Heart left ventricle (tissue), 16 donors: ENCODE measurements around the gene MAP4K1. TPM values are rescaled to one million over a fixed set of nuclear protein-coding genes. Genes with fewer than 3 reads are reported as not detected.
A peak's percentile ranks its signal among the peaks of the same experiment; 100 is the strongest.

ENCODE experiments used
- ATAC-seq, 4 donors: fragments of 200-7000 bp; cut with Tn5 transposase; one replicate each; pipeline ENCODE4 v1.9.1; 2020 to 2022; ENCODE audit warnings: moderate library complexity in 4 of 4, mild to moderate bottlenecking in 3 of 4, moderate number of reproducible peaks in 1 of 4
- DNase-seq, 5 donors: peaks; one replicate each; pipeline ENCODE4 v3.0.0-alpha.2; 2020
- H3K27ac ChIP-seq, 12 donors: fragments of 200-600 bp; sonication (generic) in 4 of 12; one replicate each; pipeline versions ENCODE4 v1.5.0 to v1.8.0; 2016 to 2022; ENCODE audit warnings: mild to moderate bottlenecking in 2 of 12
- H3K27me3 ChIP-seq, 9 donors: fragments of 200-600 bp; sonication (generic) in 2 of 9; one replicate each; pipeline versions ENCODE4 v1.5.1 to v1.8.0; 2016 to 2022; ENCODE audit warnings: mild to moderate bottlenecking in 3 of 9
- H3K36me3 ChIP-seq, 9 donors: fragments of 200-600 bp; sonication (generic) in 2 of 9; one replicate each; pipeline versions ENCODE4 v1.5.0 to v1.8.0; 2018 to 2022; ENCODE audit warnings: mild to moderate bottlenecking in 2 of 9
- H3K4me1 ChIP-seq, 12 donors: fragments of 200-600 bp; sonication (generic) in 4 of 12; one replicate each; pipeline versions ENCODE4 v1.5.0 to v1.8.0; 2016 to 2022; ENCODE audit warnings: mild to moderate bottlenecking in 3 of 12
- H3K4me3 ChIP-seq, 12 donors: fragments of 200-600 bp; sonication (generic) in 4 of 12; one replicate each; pipeline versions ENCODE4 v1.5.0 to v1.8.0; 2017 to 2022; ENCODE audit warnings: mild to moderate bottlenecking in 9 of 12, moderate library complexity in 4 of 12
- H3K9me3 ChIP-seq, 12 donors: fragments of 200-600 bp; sonication (generic) in 4 of 12; one replicate each; pipeline versions ENCODE4 v1.5.0 to v1.8.0; 2016 to 2022; ENCODE audit warnings: mild to moderate bottlenecking in 1 of 12
- POLR2A ChIP-seq, 2 donors: fragments of 450-650 bp; IDR thresholded peaks; one replicate each; pipeline ENCODE4 v1.6.1; 2017; ENCODE audit warnings: antibody characterized with exemption in 2 of 2, mild to moderate bottlenecking in 2 of 2, moderate library complexity in 2 of 2
- WGBS, 4 donors: extraction: QIAGEN DNeasy Blood & Tissue Kit in 2 of 4; methylation state at CpG; one replicate each; pipeline versions ENCODE4 v1.1.5 to v1.1.7; 2013 to 2018; 5-methylcytosine and 5-hydroxymethylcytosine counted together
- intact Hi-C, 10 donors: fragments of 100-400 bp; cut with DNase I; formaldehyde crosslinking; loops; one replicate each; pipeline versions ENCODE4 v1.11.1 to v1.14.2; 2022
- polyA plus RNA-seq, 2 donors: library from polyadenylated mRNA; stranded (reverse); fragments of 200-250 nt; gene quantifications; one replicate each; pipeline ENCODE4 v1.2.3, GENCODE V29; 2013
- total RNA-seq, 9 donors: library from RNA; depleted of rRNA in 2 of 9; stranded (reverse); fragments of >200 nt in 2 of 9; fragmentation: NEBNext Ultra II Directional in 3 of 9; extraction: Animal tissue kit (Norgen Biotek cat#: 25700) in 3 of 9; gene quantifications; one replicate each; pipeline versions ENCODE4 v1.1.0 to v1.2.4, GENCODE V29; 2016 to 2023
- TF ChIP-seq, protein P1 (sequence below), 12 donors: fragments of 200-600 bp; sonication (generic) in 4 of 12; IDR thresholded peaks; one replicate each; pipeline versions ENCODE4 v1.5.0 to v1.8.0; 2018 to 2022; ENCODE audit warnings: antibody characterized with exemption in 12 of 12, mild to moderate bottlenecking in 5 of 12
- donor health status: ischemic (EF 13 %, LVEDD 7.1; RV severe dilation, severe dysfunction).
- donor health status: healthy with polysubstance abuse.
- donor health status: DM: no; HTN: yes; CAD: no.
- donor health status: DM: no; HTN: no; CAD: no.
- donor health status: ischemic (EF 25% LVEDD 6.9; RV normal size, moderate dysfunction).
- donor health status: ischemic (EF 25% LVEDD 5.7; RV mildly dilated, moderate dysfunction).
- donor health status: healthy.
- donor health status: DM: yes; HTN: yes; CAD: no.
- donor health status: ischemic (EF 35%, LVEDD 5.7; RV mildly dilated, moderate dysfunction).
- donor health status: nonischemic (EF 11% LVEDD 7.7; RV severe dilation, severe dysfunction).
- donor health status: DM: yes; HTN: yes; CAD: no.
- donor health status: PGD.
- donor health status: ischemic (EF 29% LVEDD 5.4; RV normal size, mild dysfunction).
- donor health status: nonischemic (EF 23%, LVEDD 6.1; RV moderate dilation, normal function).

The MAP4K1 gene
- total and polyA plus RNA-seq, 11 donors = 0.69 to 9.9 (median 2.7) TPM

DNA sequence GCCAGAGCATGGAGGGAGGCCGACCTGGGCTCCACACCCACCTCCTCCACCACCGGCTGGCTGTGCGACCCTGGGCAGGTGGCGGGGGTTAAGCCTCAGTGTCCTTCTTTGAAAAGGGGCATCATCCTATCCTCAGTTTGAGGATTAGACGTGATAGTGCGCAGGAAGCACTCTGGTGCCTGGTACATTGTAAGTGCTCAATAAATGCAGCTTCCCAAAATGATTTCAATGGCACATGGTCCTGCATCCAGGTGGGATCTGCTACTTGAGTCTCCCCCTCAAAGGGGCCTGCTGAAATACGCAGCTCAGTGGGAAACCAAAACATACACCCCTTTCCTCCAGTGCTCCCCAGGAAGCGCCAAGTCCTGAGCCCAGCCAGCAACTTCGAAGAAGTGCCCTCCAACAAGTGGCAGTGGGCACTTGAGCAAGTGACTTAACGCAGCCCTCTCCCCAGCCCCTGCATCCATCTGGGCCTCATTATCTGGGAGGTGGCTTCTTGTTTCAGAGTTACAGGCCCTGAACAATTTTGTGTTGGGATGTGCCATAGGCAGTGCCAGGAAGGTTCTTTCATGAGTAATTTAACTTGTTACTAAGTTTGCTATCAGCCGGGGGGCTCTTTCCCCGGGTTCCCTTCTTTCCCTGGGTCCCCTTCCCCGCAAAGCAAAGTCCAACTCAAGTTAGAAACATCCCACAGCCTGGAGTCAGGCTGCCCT, 47.6 kb upstream of the MAP4K1 start:
- peak overlapping the region in 5 of 12 donors; percentile 4 to 26 (median 8) for H3K4me3 ChIP-seq
- ATAC-seq = no peak
- peak overlapping the region; percentile 88 to 99 (median 96) for H3K27ac ChIP-seq
- no peak for DNase-seq
- no peak for TF ChIP-seq POLR2A (IDR thresholded peaks at IDR 0.05)
- TF ChIP-seq, protein P1, sequence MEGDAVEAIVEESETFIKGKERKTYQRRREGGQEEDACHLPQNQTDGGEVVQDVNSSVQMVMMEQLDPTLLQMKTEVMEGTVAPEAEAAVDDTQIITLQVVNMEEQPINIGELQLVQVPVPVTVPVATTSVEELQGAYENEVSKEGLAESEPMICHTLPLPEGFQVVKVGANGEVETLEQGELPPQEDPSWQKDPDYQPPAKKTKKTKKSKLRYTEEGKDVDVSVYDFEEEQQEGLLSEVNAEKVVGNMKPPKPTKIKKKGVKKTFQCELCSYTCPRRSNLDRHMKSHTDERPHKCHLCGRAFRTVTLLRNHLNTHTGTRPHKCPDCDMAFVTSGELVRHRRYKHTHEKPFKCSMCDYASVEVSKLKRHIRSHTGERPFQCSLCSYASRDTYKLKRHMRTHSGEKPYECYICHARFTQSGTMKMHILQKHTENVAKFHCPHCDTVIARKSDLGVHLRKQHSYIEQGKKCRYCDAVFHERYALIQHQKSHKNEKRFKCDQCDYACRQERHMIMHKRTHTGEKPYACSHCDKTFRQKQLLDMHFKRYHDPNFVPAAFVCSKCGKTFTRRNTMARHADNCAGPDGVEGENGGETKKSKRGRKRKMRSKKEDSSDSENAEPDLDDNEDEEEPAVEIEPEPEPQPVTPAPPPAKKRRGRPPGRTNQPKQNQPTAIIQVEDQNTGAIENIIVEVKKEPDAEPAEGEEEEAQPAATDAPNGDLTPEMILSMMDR (IDR thresholded peaks at IDR 0.05) = no peak
- no peaks in the 10 kb centered on the region for H3K27me3 ChIP-seq
- 29 to 49% (median 43%) methylated on average over 10 to 13 of the region's 13 CpGs for WGBS, 4 donors
- H3K4me1 ChIP-seq = peaks cover 55 to 100% (median 99%) of the 10 kb centered on the region in 12 donors
- peaks cover 0 to 19% (median 0%) of the 10 kb centered on the region in 9 donors for H3K36me3 ChIP-seq
- intact Hi-C loops = loop anchor here in 2 of 10 donors (2.0 to 5.0 kb wide), 2 partner anchors 42 to 53 kb away; no protein-coding TSS in a partner anchor
- no peaks in the 10 kb centered on the region for H3K9me3 ChIP-seq

DNA sequence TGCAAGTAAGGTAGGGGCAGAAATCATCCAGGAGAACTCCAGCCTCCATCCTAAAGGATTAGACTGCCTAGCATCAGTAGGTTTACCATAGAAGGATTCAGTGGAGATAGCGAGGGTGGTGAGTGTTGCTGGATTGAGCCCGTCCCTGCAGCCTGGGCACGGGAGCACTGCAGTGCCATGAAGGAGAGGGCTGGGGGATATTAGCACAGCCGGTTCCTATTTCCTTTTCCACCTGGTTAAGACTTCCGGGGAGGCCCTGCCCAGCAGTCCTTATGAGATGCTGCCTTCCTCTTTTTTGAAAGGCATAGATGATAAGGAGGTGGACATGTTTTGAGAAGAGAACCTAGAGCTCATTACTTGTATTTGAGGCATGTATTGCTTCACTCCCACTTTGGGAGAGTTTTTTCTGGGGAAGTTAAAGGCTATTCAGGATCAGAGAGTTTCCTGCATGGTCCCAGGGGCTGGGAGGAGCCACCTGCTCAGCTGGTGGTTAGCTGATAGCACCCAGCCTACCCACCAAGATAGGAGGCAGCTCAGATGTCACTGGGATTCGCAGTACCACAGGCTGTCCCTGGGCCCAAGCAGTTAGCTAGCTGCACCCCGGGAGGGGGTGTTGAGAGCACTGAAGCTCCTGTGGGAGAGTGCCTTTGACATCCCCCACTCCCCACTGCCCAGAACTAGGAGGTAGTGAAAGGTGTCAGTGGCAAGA, 46.9 kb upstream of the MAP4K1 start:
- no peaks in the 10 kb centered on the region for H3K9me3 ChIP-seq
- peak overlapping the region; percentile 88 to 99 (median 96) for H3K27ac ChIP-seq
- H3K4me3 ChIP-seq = peak overlapping the region in 9 of 12 donors; percentile 5 to 26 (median 19)
- intact Hi-C loops = loop anchor here in 2 of 10 donors (2.0 to 5.0 kb wide), 2 partner anchors 43 to 54 kb away; no protein-coding TSS in a partner anchor
- TF ChIP-seq, protein P1 (IDR thresholded peaks at IDR 0.05) = no peak
- no peak for TF ChIP-seq POLR2A (IDR thresholded peaks at IDR 0.05)
- WGBS, 4 donors = 11 to 21% (median 13%) methylated on average over 5 to 7 of the region's 7 CpGs
- H3K36me3 ChIP-seq = peaks cover 0 to 19% (median 0%) of the 10 kb centered on the region in 9 donors
- H3K4me1 ChIP-seq = peaks cover 54 to 100% (median 99%) of the 10 kb centered on the region in 12 donors
- peak; percentile 15 to 49 (median 32) for ATAC-seq
- H3K27me3 ChIP-seq = no peaks in the 10 kb centered on the region
- DNase-seq = peak in 3 of 5 donors; percentile 40 to 60 (median 48)

DNA sequence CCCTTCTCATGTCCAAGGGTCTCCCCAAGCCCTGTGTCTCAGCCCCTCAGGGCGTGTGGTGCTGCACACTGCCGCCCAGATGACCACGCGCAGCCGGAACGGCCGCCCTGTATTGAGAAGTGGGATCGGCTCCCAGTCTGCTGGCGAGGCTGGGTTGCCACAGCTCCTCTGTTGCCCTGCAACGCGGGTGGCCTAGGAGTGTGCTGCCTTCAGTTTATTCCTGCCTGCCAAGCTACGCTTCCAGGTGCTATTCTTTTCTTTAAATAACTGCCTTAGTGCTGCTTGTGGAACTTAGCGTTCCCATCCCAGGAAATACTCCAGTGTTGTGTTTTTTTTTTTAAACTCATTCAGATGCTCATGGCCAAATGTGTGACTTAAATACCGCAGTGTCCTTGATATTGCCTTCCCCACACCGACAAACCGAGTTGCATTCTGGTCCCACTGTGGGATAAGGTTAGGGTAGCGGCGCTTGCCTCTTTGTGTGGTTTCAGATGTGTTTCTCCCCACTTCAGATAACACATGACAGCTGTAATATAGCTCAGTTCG, 46.3 kb upstream of the MAP4K1 start:
- intact Hi-C loops = loop anchor here in 1 of 10 donors (2.0 kb wide), 1 partner anchor 55 kb away; no protein-coding TSS in a partner anchor

More for the DNA sequence above, 46.3 kb upstream of the MAP4K1 start:
- Histone ChIP-seq H3K27ac (peak overlapping the region; percentile 88 to 99 (median 96)), H3K27me3 (no peaks in the 10 kb centered on the region), H3K4me1 (peaks cover 60 to 100% (median 99%) of the 10 kb centered on the region in 12 donors), H3K4me3 (peak overlapping the region in 9 of 12 donors; percentile 5 to 26 (median 19)), H3K9me3 (no peaks in the 10 kb centered on the region), H3K36me3 (peaks cover 0 to 19% (median 0%) of the 10 kb centered on the region in 9 donors)
- 10 to 21% (median 15%) methylated on average over 8 to 19 of the region's 19 CpGs for WGBS, 4 donors
- peak; percentile 54 to 56 for TF ChIP-seq POLR2A (IDR thresholded peaks at IDR 0.05)
- TF ChIP-seq, protein P1 (IDR thresholded peaks at IDR 0.05) = no peak
- peak; percentile 55 to 77 (median 72) for ATAC-seq
- DNase-seq = peak; percentile 56 to 85 (median 80)
